H9 (cell line): ENCODE measurements around the gene ABHD3. TPM values are rescaled to one million over a fixed set of nuclear protein-coding genes. Genes with fewer than 3 reads are reported as not detected.
"Not testable (repeated sequence)": the region's sequence is repeated elsewhere in the genome, so short reads cannot be mapped to it uniquely, and the experiment has no call there.

ENCODE experiments used
- DNase-seq: peaks from one replicate; pipeline ENCODE4 v3.0.0-alpha.2; 2017
- H2AFZ ChIP-seq: one replicate; pipeline ENCODE4 v1.6.1; 2013; ENCODE audit warnings: mild to moderate bottlenecking, low read length, control low read depth, moderate library complexity
- H2AK5ac ChIP-seq: 2 replicates; pipeline ENCODE4 v1.6.1; 2013; ENCODE audit warnings: low read length, control low read depth, mixed read lengths; ENCODE audit not compliant: insufficient read length
- H2BK120ac ChIP-seq: one replicate; pipeline ENCODE4 v1.6.1; 2013; ENCODE audit warnings: low read depth, mild to moderate bottlenecking, low read length, control low read depth, inconsistent platforms; ENCODE audit not compliant: poor library complexity, severe bottlenecking
- H2BK12ac ChIP-seq: 2 replicates; pipeline ENCODE4 v1.6.1; 2013; ENCODE audit warnings: low read length, control low read depth, mixed read lengths, low read depth; ENCODE audit not compliant: insufficient read length
- H2BK15ac ChIP-seq: 2 replicates; pipeline ENCODE4 v1.6.1; 2013; ENCODE audit warnings: low read depth, low read length, control low read depth
- H2BK20ac ChIP-seq: one replicate; pipeline ENCODE4 v1.6.1; 2013; ENCODE audit warnings: low read depth, mild to moderate bottlenecking, low read length, control low read depth, inconsistent platforms; ENCODE audit not compliant: poor library complexity, severe bottlenecking
- H2BK5ac ChIP-seq: 2 replicates; pipeline ENCODE4 v1.6.1; 2013; ENCODE audit warnings: low read length, control low read depth, mixed read lengths; ENCODE audit not compliant: insufficient read length
- H3K14ac ChIP-seq: 2 replicates; pipeline ENCODE4 v1.6.1; 2013; ENCODE audit warnings: low read length, control low read depth; ENCODE audit not compliant: insufficient read depth
- H3K18ac ChIP-seq: 2 replicates; pipeline ENCODE4 v1.6.1; 2013; ENCODE audit warnings: low read depth, mild to moderate bottlenecking, mixed read lengths, low read length, control low read depth; ENCODE audit not compliant: insufficient read length
- H3K23ac ChIP-seq: 2 replicates; pipeline ENCODE4 v1.6.1; 2013; ENCODE audit warnings: low read length, control low read depth, mixed read lengths, low read depth; ENCODE audit not compliant: insufficient read length
- H3K23me2 ChIP-seq: 2 replicates; pipeline ENCODE4 v1.6.1; 2013; ENCODE audit warnings: low read depth, mild to moderate bottlenecking, mixed read lengths, low read length, control low read depth; ENCODE audit not compliant: insufficient read length, poor library complexity, severe bottlenecking
- H3K27ac ChIP-seq: 2 replicates; pipeline ENCODE4 v1.5.1; 2013; ENCODE audit warnings: low read length, control low read depth, mixed read lengths, low read depth; ENCODE audit not compliant: insufficient read length
- H3K27me3 ChIP-seq: 2 replicates; pipeline ENCODE4 v1.6.1; 2013; ENCODE audit warnings: low read length, control low read depth, inconsistent platforms; ENCODE audit not compliant: insufficient read depth
- H3K4ac ChIP-seq: 2 replicates; pipeline ENCODE4 v1.6.1; 2013; ENCODE audit warnings: low read depth, mild to moderate bottlenecking, control low read depth, inconsistent platforms, low read length, moderate library complexity
- H3K4me1 ChIP-seq: 2 replicates; pipeline ENCODE4 v1.6.1; 2013; ENCODE audit warnings: low read length, control low read depth, inconsistent platforms; ENCODE audit not compliant: insufficient read depth
- H3K4me2 ChIP-seq: 2 replicates; pipeline ENCODE4 v1.6.1; 2013; ENCODE audit warnings: low read length, control low read depth, mixed read lengths; ENCODE audit not compliant: insufficient read length, insufficient read depth
- H3K56ac ChIP-seq: 2 replicates; pipeline ENCODE4 v1.6.1; 2013; ENCODE audit warnings: low read depth, mild to moderate bottlenecking, mixed read lengths, low read length, control low read depth; ENCODE audit not compliant: insufficient read length
- H3K79me1 ChIP-seq: 2 replicates; pipeline ENCODE4 v1.6.1; 2013; ENCODE audit warnings: low read depth, mild to moderate bottlenecking, moderate library complexity, low read length, control low read depth, inconsistent platforms; ENCODE audit not compliant: insufficient read depth, poor library complexity, severe bottlenecking
- H3K79me2 ChIP-seq: 2 replicates; pipeline ENCODE4 v1.6.1; 2013; ENCODE audit warnings: low read length, control low read depth, inconsistent platforms; ENCODE audit not compliant: insufficient read depth
- H3K9ac ChIP-seq: 2 replicates; pipeline ENCODE4 v1.6.1; 2013; ENCODE audit warnings: low read length, control low read depth, mixed read lengths; ENCODE audit not compliant: insufficient read length; ENCODE audit errors: extremely low read depth
- H3K9me3 ChIP-seq: one replicate; pipeline ENCODE4 v1.6.1; 2013; ENCODE audit warnings: low read depth, low read length, inconsistent platforms; ENCODE audit not compliant: control insufficient read depth
- H3T11ph ChIP-seq: one replicate; pipeline ENCODE4 v1.6.1; 2013; ENCODE audit warnings: mild to moderate bottlenecking, low read length, control low read depth, inconsistent platforms
- H4K20me1 ChIP-seq: one replicate; pipeline ENCODE4 v1.6.1; 2013; ENCODE audit not compliant: control insufficient read depth, insufficient read length, insufficient read depth
- H4K5ac ChIP-seq: 2 replicates; pipeline ENCODE4 v1.6.1; 2013; ENCODE audit warnings: low read depth, mild to moderate bottlenecking, mixed read lengths, low read length, control low read depth; ENCODE audit not compliant: insufficient read length
- H4K8ac ChIP-seq: replicated peaks from 2 replicates; pipeline ENCODE4 v1.6.1; 2013; ENCODE audit warnings: low read length, control low read depth, mixed read lengths, low read depth; ENCODE audit not compliant: insufficient read length
- H4K91ac ChIP-seq: 2 replicates; pipeline ENCODE4 v1.6.1; 2013; ENCODE audit warnings: low read depth, mild to moderate bottlenecking, moderate library complexity, mixed read lengths, low read length, control low read depth; ENCODE audit not compliant: insufficient read length
- H3K27ac Mint-ChIP-seq, 3 experiments: 2 replicates in 2 of 3; 3 replicates in 1 of 3; pipeline ENCODE4 v1.8.0; 2020 to 2021; ENCODE audit warnings: mixed read lengths in 3 of 3, mild to moderate bottlenecking in 1 of 3, moderate library complexity in 1 of 3
- H3K27me3 Mint-ChIP-seq: 2 replicates; pipeline ENCODE4 v1.8.0; 2021; ENCODE audit warnings: low read depth, mild to moderate bottlenecking, moderate library complexity, mixed read lengths
- H3K36me3 Mint-ChIP-seq, 3 experiments: 2 replicates in 2 of 3; 3 replicates in 1 of 3; pipeline ENCODE4 v1.8.0; 2020 to 2021; ENCODE audit warnings: low read depth in 3 of 3, mixed read lengths in 3 of 3; ENCODE audit not compliant: insufficient read depth in 1 of 3
- H3K4me1 Mint-ChIP-seq, 2 experiments: 2 replicates each; pipeline ENCODE4 v1.8.0; 2020; ENCODE audit warnings: mixed read lengths in 2 of 2
- H3K4me3 Mint-ChIP-seq, 2 experiments: 2 replicates in 1 of 2; 3 replicates in 1 of 2; pipeline ENCODE4 v1.8.0; 2020 to 2021; ENCODE audit warnings: mild to moderate bottlenecking in 2 of 2, mixed read lengths in 2 of 2, moderate library complexity in 1 of 2
- H3K9me3 Mint-ChIP-seq, 2 experiments: 2 replicates in 1 of 2; 3 replicates in 1 of 2; pipeline ENCODE4 v1.8.0; 2020; ENCODE audit warnings: mild to moderate bottlenecking in 2 of 2, mixed read lengths in 2 of 2, moderate library complexity in 1 of 2
- WGBS: extraction: QIAGEN DNeasy Blood & Tissue Kit; methylation state at CpG from one replicate; pipeline ENCODE4 v1.1.7; 2013; ENCODE audit warnings: missing lambda C conversion rate, low lambda C conversion rate, mixed read lengths; ENCODE audit not compliant: insufficient read length; ENCODE audit errors: extremely low coverage; 5-methylcytosine and 5-hydroxymethylcytosine counted together
- total RNA-seq: library from RNA; stranded (reverse); gene quantifications from 2 replicates; pipeline ENCODE4 v1.2.1, GENCODE V29; 2021
- TF ChIP-seq, protein P1 (sequence below): fragments of 200-600 bp; sonication (generic); conservative IDR thresholded peaks from 3 replicates; pipeline ENCODE4 v1.8.0; 2021; ENCODE audit warnings: antibody characterized with exemption, mild to moderate bottlenecking

ABHD3 gene
- total RNA-seq, 1 experiment from 2014 or later = 12.0 TPM

DNA sequence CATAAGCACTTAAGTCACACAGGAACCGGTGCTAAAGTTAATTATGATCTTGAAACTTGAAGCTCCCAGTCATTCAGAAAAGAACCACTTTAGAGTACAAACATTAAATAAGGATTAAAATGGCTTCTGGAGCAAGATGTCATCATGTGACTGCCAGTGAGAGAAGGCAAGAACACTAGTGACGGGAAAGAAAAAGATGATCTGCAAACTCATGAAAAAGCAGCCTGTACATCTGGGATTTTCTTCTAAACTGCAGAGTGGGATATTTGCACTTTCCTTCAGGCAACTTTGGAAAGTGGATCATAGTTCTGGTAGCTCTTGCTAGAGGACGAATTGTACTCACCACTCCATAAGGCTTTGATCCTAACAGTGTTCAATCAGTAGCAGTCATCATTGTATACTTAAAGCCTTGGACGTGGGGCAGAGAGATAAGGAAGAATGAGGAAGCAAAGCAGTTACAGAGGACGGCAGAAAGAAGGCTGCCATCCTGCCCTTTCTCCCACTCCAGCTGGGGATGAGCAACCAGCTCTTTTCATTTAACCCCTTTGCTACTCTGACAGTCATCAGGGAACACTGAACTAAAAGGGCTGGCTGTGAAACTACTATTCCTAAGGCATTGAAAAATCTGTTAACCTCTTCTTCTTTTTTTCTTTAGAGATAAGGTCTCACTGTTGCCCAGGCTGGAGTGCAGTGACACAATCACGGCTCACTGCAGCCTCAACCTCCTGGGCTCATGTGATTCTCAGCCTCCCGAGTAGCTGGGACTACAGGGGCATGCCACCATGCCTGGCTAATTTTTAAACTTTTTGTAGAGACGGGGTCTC lies 18.1 kb downstream of the ABHD3 start:
- Histone ChIP-seq H2AFZ (no peak overlapping the region), H3K56ac (no peak overlapping the region), H4K8ac (no peak overlapping the region), H3K18ac (no peak overlapping the region), H4K5ac (no peak overlapping the region), H3K23me2 (no peaks in the 10 kb centered on the region), H2BK12ac (no peak overlapping the region), H3K14ac (no peak overlapping the region), H3K27ac (no peak overlapping the region), H2BK5ac (no peak overlapping the region), H2BK20ac (no peak overlapping the region), H3T11ph (no peak overlapping the region), H3K4me1 (no peaks in the 10 kb centered on the region; the same call in 1 of the 2 replicates), H3K9ac (no peak overlapping the region), H3K4ac (no peak overlapping the region), H3K9me3 (no peaks in the 10 kb centered on the region), H3K79me2 (no peaks in the 10 kb centered on the region), H3K27me3 (no peaks in the 10 kb centered on the region), H3K4me2 (no peak overlapping the region), H2AK5ac (no peak overlapping the region), H2BK15ac (no peak overlapping the region), H4K91ac (no peak overlapping the region), H4K20me1 (no peaks in the 10 kb centered on the region), H3K23ac (no peak overlapping the region), H2BK120ac (no peak overlapping the region), H3K79me1 (no peaks in the 10 kb centered on the region)
- Mint-ChIP-seq H3K27ac (no peak overlapping the region), H3K27me3 (no peaks in the 10 kb centered on the region), H3K36me3 (peaks cover 12 to 31% (median 20%) of the 10 kb centered on the region in 3 experiments), H3K4me1 (peaks cover 7 to 11% of the 10 kb centered on the region in 2 experiments), H3K4me3 (no peak overlapping the region), H3K9me3 (peaks cover 11 to 15% of the 10 kb centered on the region in 2 experiments)
- no CpG with 5 or more reads among the region's 8 CpGs for WGBS
- DNase-seq = no peak
- TF ChIP-seq, protein P1, sequence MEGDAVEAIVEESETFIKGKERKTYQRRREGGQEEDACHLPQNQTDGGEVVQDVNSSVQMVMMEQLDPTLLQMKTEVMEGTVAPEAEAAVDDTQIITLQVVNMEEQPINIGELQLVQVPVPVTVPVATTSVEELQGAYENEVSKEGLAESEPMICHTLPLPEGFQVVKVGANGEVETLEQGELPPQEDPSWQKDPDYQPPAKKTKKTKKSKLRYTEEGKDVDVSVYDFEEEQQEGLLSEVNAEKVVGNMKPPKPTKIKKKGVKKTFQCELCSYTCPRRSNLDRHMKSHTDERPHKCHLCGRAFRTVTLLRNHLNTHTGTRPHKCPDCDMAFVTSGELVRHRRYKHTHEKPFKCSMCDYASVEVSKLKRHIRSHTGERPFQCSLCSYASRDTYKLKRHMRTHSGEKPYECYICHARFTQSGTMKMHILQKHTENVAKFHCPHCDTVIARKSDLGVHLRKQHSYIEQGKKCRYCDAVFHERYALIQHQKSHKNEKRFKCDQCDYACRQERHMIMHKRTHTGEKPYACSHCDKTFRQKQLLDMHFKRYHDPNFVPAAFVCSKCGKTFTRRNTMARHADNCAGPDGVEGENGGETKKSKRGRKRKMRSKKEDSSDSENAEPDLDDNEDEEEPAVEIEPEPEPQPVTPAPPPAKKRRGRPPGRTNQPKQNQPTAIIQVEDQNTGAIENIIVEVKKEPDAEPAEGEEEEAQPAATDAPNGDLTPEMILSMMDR = no peak

DNA sequence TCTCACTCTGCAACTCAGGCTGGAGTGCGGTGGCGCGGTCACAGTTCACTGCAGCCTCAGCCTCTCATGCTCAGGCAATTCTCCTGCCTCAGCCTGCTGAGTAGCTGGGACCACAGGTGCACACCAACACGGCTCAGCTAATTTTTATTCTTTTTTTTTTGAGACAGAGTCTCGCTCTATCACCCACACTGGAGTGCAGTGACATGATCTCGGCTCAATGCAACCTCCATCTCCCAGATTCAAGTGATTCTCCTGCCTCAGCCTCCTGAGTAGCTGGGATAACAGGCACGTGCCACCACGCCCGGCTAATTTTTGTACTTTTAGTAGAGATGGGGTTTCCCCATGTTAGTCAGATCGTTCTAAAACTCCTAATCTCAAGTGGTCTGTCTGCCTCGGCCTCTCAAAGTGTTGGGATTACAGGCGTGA lies 19.0 kb downstream of the ABHD3 start:
- not testable (repeated sequence) for H2BK5ac ChIP-seq, H3K4me3 Mint-ChIP-seq, H4K20me1 ChIP-seq, H3K23me2 ChIP-seq, H3K9ac ChIP-seq, H3K79me1 ChIP-seq, H2AFZ ChIP-seq, H3K4me2 ChIP-seq, H3K14ac ChIP-seq, H4K8ac ChIP-seq, H2BK15ac ChIP-seq, DNase-seq, H3K56ac ChIP-seq, H3K27ac Mint-ChIP-seq, H2BK20ac ChIP-seq, H2AK5ac ChIP-seq, H3K27ac ChIP-seq, H3K27me3 Mint-ChIP-seq, H2BK120ac ChIP-seq, H3K23ac ChIP-seq, H3K27me3 ChIP-seq, H4K91ac ChIP-seq, H3K18ac ChIP-seq, H3K4ac ChIP-seq, H3K9me3 ChIP-seq, H2BK12ac ChIP-seq, H3K79me2 ChIP-seq, H3K4me1 ChIP-seq, H3T11ph ChIP-seq, H4K5ac ChIP-seq
- Mint-ChIP-seq H3K9me3 (peaks cover 9 to 11% of the 10 kb centered on the region in 2 experiments), H3K36me3 (peaks cover 7 to 24% (median 14%) of the 10 kb centered on the region in 3 experiments), H3K4me1 (peaks cover 7 to 11% of the 10 kb centered on the region in 2 experiments)
- no CpG with 5 or more reads among the region's 12 CpGs for WGBS
